GM19455 (cell line): Measurements from ENCODE around the gene SLC7A8.

Source experiments
- ATAC-seq: cut with Tn5 transposase; IDR thresholded peaks from one replicate; pipeline ENCODE4 v1.9.1; 2021; ENCODE audit not compliant: unreplicated experiment

SLC7A8 gene

DNA sequence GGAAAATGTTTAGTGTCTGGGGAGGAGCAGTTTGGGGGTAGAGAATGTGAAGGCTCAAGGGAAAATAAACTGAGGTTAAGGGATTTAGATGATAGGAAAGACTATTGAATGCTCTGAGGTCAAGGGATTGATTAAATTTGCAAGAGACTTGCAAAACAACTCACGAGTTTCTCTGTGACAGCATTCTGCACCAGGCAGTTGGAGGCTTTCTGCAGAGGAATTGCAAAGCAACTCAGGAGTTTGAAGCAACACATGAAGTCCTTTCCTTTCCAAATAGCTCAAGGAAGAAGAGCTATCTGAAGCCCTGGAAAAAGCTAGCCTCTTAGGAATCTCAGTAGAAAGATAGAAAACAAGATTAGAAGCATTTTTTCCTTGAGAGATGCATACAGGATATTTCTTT is 23.9 kb downstream of the SLC7A8 start:
- ATAC-seq, result no peak

DNA sequence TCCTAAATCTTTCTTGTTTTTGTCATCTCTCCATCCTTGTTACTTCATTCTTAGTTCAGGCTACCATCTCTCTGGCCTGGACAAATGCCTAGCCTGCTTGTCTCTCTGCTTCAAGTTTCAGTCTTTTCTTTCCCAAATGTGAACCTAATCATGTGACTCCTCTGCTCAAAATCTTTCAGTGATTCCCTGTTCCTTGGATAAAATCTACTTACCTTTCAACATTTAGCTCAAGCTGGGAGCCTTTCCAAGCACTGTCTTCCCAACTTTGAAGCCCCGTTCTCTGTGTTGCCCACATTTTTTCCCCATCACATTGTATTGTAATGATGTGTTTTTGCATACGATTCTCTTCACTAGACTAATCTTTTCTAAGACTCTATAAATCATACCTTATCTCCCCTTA is 24.7 kb downstream of the SLC7A8 start:
- ATAC-seq, result no peak

DNA sequence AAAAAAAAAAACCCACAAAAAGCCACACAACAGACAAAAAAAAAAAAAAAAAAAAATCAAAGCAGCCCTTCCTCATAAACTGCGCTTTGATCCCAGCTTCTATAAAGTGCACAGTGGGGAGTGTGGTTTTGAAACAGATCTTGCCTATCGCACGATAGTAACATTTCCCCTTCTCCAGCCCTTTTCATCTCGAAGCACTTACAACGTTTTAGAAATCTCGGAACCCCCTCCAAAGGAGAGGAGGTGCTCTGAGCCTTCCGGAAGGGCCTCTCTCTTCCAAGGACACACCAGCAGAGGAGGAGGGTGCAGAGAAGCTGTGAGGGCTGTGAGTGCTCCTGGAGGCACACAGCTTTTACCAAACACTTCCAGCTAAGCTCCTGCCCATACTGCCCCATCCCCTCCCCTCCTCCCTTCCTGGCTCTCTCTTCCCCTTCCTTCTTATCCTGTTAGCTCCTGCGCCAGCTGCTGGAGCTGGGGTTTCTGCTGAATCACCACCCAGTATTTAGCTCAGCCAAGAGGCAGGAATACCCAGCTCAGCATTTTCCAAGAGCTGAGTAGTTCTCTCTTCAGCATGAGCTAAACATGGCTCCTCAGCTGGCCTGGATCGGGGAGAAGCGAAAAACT is 28.4 kb downstream of the SLC7A8 start:
- no peak for ATAC-seq

DNA sequence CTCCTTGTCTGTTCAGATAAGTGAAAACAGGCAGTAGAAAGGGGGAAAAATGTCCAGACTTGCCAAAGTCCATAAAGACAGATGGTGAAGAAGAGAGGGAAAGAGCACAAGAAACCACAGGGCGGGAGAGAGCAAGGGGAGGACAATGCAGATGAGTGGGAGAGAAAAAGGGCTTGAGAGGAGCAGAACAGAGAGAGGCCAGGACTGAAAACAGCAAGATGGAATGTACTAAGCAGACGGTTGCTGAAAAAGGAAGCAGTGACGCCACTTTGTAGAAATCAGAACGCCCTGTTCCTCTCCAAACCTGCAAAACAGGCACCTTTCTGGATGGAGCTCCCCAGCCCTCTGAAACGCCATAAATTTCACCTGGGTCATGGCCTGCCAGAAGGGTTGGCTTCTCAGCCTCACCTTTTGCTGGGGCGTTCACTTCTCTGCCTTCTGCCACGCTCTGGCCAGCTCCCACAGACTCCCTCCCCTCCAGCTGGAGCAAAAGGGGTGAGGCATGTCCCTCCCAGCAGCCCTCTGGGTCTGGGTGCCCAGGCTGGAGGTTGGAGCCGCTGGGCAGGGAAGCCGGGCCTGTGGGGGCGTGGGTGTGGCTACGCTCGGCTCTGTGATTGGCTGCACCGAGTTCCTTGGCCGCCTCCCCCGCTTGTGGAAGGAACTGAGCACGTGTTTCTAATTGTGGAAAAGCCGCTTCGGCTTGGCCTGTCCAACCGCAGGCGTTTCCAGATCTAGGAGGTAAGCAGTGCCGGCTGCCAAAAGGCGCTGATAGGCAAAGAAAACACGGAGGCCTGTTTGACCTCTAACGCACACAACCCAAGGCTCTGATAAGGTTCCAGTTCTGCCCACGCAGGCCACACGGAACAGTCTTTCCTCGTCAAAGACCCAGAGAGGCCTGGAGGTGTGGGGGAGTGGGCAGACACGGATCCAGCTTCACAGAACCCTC is 29.3 kb downstream of the SLC7A8 start:
- ATAC-seq, result no peak

DNA sequence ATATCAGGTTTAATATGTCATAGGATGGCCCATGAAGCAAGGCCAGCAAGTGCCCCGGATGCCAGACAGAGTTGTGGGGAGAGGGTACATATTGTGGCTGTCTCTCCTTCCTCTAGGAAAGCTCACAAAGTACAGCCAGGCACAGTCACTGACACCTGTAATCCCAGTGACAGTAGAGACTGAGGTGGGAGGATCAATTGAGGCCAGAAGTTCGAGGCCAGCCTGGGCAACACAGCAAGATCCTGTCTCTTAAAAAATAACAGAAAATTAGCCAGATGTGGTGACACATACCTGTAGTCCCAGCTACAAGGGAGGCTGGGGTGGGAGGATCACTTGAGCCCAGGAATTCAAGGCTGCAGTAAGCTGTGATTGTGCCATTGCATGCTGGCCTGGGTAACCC is 32.1 kb downstream of the SLC7A8 start:
- no peak for ATAC-seq

DNA sequence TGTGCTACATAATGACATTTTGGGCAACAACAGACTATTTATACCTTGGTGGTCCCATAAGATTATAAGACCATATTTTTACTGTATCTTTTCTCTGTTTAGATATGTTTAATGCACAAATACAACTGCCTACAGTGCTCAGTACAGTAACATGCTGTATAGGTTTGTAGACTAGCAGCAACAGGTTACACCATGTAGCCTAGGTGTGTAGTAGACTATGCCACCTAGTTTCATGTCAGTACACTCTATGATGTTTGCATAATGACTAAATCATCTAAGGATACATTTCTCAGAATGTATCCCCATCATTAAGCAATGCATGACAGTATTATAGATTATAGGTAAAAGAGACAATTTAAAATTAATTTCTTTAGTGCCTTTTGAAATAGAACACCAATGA is 33.7 kb downstream of the SLC7A8 start:
- no peak for ATAC-seq

DNA sequence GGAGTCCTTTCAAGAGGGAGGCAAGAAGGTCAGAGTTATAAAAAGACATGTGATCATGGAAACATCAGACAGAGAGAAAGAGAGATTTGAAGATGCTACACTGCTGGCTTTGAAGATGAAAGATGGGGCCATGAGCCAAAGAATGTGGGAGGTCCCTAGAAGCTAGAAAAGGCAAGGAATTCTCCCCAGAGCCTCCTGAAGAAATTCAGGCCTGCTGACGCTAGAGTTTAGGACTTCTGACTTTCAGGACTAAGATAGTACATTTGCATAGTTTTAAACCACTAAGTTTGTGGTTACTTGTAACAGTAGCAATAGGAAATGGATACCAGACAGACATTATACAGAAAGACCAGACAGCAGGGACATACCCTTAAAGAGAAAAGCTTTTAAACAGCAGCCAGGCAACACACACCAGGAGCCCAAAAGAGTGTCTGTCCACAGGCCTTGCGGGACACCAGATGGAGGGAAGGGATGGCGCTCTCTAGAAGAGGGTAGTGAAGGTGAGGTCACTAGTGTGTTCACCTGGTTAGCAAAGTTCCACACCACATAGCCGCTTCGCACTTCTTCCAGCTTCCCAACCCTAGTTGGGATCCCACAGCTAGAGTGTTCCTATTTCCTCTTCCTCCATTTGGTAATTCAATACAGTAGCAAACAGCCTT is 34.7 kb downstream of the SLC7A8 start:
- no peak for ATAC-seq

DNA sequence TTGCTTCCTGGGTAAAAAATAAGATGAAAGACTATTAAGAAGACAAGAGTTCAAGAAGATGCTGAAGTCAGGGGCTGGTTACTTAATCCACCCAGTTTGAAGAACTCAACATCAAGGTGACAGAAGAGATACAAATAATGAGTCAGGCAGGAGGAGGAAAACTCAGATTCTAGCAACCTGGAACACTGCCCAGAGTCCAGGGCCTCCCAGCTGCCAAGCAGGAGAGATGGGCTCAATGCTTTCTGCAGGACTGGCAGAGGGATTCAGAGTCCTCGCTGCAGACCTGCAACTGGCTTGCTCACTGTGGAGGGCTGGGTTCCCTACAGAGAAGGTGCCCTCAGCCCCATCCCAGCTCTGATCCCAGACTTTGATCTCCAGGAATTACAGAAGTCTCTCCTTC is 35.8 kb downstream of the SLC7A8 start:
- ATAC-seq, result no peak

DNA sequence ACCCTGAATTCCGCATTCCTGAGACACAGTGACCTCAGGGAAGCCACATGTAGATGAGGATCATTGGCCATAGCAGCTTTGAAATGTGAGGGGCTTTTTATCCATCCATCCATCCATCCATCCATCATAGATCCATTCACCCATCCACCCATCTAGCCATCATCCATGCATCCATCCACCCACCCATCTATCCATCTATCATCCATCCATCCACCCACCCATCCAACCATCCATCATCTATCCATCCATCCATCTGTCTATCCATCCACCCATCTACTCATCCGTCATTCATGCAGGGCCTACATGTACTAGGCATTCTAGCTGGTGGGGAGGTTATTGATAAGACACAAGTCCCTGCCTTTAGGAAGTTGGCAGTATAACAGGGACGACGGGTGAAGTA is 36.5 kb downstream of the SLC7A8 start:
- ATAC-seq, result no peak

DNA sequence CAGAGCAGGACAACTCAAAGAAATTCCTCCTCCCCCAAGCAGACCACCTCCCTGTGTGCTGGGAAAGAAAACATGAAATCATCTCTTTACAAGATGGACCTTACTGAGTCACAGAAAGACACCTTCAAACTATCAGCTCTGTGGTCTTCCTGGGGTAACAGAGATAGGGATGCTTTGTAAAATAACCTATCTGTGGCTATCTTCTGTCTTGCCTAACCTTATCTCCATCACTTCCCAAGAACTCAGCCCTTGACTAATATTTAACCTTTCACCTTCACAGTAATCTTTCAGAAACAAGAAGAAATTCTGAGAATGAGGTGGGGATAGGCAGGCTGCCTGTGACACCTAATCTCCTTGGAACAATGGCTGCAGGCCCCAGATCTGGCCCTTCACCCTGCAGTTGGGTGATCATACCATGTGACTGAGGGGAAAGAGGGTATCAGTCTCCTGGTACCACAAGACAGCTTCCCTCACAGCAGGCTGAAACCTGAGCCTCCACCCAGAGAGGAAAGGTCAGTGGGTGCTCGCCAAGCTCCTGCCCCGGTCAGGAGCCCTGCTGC is 37.0 kb downstream of the SLC7A8 start:
- ATAC-seq, result no peak

DNA sequence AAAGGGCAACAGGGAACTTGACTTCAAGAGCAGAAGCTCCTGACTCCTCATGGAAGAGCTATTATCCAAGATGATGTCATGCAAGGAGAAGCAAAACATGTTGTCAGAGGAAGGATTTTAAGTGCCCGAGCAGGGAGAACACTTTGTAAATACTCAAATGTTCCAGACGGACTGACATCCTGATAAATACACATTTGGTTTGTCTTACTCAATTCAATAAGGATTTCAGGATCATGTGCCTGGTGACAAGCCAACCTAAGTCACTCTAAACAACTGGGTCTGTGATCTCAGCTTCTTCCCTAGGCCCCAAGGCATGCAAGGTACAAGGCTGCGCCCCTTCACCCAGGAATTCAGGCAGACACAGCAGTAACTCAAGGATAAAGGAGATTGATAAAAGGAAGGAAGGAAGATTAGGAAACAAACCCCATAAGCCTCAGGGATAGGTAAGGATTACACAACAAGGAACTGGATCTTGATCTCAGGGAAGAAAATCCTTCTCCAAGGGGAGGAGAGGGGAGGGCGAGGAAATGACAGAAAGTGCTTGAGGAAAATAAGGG is 37.6 kb downstream of the SLC7A8 start:
- ATAC-seq, result no peak

DNA sequence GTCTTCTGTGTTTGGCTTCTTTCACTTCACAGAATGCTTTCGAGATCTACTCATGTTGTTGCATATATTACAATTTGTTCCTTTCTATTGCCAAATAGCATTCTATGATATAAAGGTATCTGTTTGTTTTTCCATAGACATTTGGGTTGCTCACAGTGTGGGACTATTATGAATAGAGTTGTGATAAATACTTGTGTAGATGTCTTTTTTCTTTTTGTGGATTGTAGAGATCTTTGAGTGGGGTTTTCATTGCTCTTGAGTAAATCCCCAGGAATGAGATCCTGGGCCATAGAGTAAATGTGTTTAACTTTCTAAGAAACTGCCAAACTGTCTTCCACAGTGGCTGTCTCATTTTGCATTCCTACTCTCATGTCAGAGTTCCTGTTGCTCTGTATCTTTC is 39.5 kb downstream of the SLC7A8 start:
- no peak for ATAC-seq

DNA sequence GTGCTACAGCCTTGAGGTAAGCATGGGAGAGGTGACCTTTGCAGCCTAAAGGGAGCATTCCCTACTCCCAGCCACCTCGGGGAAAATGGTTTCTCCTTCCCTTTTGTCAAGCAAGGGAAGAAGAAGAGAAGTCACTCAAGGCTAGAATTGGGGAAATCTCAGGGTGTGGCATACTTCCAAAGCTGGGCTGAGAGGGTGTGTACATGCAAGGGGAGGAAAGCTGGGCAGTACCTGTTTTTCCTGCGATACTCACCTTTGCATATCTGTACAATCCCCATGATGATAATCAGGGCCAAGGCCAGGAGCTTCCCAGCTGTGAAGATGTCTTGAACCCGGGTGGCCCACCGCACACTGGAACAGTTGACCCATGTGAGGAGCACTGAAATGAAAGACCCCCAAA is 40.6 kb downstream of the SLC7A8 start:
- ATAC-seq, result no peak

DNA sequence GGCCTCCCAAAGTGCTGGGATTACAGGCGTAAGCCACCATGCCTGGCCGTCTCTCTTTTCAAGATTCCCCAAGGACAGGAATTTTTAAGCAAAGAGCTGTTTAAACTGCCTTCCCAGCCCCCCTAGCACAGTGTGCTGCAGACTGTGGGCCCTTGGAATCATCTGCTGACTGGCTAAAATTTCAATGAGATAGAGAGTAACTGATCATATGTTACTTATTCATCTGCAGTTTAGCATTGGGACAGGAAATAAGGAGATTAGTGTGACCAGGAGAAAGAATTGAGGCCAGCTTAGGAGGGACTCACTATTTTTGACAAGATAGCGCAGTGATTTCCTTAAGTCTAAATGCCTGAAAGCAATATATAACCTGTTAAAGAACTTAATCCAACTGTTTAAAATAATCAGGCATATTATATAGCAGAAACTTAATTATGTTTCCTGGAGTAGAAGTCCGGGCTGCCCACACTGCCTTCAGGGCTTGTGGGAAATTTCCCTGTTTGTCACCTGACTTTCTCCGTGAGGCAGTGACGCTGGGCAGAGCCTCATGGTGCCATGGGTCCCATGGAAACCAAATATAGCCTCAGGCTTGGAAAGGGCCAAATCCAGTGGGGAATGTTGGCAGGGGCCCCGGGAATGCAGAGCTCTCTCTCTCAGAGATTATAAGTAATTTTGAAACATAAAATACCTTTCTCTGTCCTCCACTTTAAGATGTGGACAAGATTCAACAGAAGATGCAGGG is 41.6 kb downstream of the SLC7A8 start:
- no peak for ATAC-seq

DNA sequence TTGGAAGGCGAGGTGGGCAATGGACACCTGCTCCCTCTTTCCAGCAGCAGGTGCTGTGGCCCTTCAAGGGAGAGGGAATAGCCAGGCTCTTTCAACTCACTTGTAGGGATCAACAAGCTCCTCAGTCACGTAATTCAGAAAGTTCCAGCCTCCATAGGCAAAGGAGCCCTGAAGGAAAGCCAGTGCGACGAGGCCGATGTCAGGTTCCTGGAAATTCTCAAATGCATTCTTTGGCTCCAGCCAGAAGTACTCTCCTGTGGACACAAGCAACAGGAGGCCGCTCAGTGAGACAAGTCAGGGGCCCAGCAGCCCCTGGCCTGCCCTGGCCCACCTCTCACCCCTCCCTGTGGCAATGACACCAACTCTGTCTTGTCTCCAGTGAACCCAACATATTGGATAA is 43.1 kb downstream of the SLC7A8 start:
- no peak for ATAC-seq

DNA sequence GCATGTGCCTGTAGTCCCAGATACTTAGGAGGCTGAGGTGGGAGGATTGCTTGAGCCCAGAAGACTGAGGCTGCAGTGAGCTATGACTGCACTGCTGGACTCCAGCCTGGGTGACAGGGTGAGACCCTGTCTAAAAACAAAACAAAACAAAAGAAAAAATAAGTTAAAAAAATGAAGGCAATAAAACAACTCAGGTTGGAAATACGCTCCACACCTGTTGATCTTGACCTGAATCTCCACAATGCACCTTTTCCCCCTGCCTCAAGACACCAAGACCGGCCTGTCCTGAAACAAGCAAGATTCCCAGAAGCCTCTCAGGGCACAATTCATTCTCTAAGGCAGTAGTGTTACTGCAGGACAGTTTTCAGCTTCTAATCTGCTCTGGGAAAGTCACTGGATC is 43.6 kb downstream of the SLC7A8 start:
- no peak for ATAC-seq

DNA sequence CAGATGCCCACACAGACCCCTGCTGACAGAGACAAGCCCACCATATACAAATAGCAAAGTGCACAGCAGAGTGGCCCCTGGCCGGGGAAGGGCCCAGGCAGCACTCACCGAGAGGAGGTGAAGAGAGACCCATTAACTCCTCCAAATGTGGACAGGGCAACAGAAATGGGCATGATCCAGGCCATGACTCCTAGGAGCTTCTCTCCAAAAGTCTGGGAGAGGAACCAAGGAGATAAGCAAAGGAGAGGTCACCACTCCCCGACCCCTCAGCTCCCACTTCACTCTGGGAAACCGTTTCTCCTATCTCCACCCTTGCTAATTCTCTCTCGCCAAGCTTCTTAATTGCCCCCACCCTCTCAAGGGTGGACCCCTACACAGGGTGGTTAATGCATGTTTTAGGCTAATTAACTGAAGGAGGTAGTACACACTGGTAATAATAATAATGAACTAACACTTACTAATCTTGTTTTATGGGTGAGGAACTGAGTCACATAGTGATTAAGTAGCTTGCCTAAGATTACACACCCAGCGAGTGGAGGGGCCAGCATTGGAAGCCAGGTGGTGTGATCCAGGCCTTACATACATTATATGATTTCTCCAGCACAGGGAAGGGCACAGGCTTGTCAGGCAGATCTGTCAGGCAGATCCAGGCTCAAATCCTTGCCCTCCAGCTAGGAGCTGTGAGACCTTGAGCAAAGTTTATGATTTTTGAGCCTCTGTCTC is 45.5 kb downstream of the SLC7A8 start:
- ATAC-seq, result no peak

DNA sequence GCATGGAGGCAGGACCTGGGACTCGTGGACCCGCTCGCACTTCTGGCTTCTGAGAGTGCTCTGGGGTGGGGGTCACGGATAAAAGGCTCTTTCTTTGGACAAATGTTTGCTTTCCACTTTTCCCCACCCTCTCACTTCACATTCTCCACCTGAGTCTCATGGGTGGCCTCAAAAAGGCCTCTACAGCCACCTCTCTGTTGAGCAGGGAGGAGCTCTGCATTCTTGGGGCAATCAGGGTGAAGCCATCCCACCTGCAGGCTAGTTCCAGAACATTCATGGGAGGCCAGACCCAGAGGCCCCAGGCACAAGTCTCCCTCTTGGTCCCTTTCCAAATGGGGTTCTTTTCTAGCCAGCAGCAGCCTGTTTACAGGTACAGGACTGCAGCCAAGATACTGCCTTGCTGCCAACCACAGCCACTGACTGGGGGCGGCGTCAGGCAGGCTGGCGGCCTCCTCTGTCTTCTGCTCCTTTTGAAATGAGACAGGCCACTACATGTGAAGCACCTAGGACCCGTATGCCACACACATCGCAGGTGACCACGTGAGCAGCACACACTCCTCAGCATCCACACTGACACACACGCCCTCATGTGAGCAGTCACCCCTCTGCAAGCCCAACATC is 46.2 kb downstream of the SLC7A8 start:
- no peak for ATAC-seq

DNA sequence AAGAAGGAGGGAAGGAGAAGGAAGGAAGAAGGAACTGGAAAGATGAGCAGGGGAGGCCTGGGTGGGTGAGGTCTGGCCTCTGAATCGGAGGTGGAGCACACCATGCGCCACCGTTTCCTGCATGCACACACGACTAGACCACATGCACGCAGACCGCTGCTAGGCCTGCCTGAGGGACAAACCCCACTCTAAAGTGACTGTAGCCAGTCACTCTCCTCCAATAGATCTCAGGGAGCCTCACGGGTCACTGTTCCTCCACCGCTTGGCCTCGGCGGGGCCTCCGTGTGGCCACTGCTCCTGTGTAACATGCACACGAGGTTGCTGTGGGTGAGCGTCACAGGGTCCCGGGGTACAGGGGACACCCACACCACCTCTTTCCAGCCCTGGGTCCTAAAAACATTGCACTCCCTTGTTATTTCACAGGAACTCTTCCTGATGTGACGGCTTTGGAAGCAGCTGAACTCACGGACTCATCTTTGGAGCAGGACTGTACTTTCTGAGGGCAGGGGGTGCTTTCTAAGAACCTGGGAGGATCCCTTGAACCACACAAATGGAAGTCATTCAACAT is 46.8 kb downstream of the SLC7A8 start:
- no peak for ATAC-seq
